ENCODE measurements around the gene PLEKHA6.

DNA sequence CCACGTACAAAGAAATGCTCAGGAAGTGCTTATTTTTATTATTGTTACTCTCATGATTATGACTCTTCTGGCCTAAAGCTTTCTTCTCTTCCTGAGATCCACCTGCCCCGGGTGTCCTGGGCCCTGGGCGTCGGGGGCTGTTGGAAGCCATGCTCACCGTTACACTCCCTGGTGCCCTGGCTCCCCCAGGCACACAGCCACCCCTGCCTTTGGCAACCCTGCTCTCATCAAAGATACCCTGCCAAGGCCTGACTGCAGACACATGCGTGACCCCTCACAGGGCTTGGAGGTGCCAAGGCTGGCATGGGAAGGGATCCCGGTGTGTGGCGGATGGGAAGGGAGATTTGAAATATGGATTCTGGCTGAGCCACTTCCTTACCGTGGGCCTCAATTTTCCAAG lies 160.2 kb downstream of the PLEKHA6 start:
- TF ChIP-seq, protein P1, sequence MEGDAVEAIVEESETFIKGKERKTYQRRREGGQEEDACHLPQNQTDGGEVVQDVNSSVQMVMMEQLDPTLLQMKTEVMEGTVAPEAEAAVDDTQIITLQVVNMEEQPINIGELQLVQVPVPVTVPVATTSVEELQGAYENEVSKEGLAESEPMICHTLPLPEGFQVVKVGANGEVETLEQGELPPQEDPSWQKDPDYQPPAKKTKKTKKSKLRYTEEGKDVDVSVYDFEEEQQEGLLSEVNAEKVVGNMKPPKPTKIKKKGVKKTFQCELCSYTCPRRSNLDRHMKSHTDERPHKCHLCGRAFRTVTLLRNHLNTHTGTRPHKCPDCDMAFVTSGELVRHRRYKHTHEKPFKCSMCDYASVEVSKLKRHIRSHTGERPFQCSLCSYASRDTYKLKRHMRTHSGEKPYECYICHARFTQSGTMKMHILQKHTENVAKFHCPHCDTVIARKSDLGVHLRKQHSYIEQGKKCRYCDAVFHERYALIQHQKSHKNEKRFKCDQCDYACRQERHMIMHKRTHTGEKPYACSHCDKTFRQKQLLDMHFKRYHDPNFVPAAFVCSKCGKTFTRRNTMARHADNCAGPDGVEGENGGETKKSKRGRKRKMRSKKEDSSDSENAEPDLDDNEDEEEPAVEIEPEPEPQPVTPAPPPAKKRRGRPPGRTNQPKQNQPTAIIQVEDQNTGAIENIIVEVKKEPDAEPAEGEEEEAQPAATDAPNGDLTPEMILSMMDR (IDR thresholded peaks at IDR 0.05) = no peak
- no peak for TF ChIP-seq POLR2A (IDR thresholded peaks at IDR 0.05)

Data from prostate gland (tissue), 2 donors.